Embryonic facial prominence (tissue), 1 donor: ENCODE results near the gene WDR45B.

Experiments
- DNase-seq: peaks from one replicate; pipeline ENCODE4 v3.0.0-alpha.2; 2016; ENCODE audit errors: extremely low spot score

Gene WDR45B

DNA sequence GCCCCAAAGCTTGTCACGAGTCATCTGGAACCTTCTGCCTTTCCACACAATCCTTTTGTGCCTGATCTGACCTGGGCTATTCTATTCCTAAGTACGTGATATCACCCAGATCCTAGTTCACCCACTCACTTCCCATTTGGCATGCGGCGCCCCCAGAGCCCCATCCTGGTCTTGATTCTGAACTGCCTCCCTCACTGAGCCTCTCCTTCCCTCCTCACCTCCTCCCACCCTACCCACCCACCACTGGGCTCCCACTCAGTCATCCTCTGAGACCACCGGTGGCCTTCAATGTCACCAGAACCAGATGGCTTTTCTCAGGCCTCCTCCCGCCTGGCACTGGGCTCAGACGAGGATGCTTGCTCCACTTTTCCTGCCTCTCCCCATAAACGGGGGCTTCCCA lies 18.5 kb downstream of the WDR45B start:
- DNase-seq: no peak

DNA sequence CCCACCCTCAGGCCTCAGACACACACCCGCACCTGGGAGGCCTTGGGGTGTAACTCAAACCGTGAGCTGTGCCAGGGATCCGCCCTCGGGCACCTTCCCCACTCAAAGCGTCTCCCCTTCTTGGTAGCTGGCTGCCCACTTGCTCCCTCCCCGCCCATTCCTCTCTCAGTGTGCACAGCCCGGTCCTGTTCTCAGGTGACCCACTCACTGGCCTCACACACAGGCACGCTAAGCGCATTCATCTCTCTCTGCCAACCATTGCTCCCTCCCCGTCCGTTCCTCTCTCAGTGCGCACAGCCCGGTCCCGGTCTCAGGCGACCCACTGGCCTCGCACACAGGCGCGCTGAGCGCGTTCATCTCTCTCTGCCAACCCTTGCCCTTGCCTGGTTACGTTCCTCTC lies 20.8 kb downstream of the WDR45B start:
- no peak for DNase-seq

DNA sequence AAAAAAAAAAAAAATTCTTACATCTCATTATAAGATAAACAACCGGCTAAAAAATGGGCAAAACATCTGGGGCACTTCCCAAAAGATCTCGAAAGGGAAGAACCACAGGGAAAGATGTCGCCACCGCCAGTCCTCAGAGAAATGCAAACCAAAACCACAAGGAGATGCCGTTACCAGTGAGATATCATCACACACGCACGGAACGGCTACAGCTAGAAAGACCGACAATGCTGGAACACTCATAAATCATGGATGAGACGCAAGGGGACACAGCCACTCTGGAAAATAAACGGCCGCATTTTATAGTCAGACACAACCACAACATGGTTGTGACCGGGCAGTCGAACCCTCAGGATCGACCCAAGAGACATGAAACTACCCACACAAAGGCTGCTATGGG lies 24.5 kb downstream of the WDR45B start:
- DNase-seq: no peak

DNA sequence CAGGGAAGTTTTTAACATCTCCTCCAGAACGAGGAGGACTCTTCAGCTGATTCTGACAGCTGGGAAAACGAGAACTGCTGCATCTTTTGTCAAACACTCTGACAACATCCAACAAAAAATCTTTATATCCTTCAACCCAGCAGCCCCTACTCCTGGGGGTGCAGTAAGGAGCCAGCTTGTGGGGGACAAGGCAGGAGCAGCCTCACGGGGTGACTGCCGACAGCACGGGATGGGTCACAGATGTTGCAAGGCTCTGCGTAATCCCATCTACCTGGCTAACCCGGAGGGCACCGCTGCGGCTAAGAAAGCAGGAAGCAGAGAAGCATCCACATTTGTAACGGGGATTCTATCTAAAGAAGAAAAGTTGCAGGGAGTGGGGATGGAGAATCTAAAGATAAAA lies 28.6 kb downstream of the WDR45B start:
- DNase-seq: no peak

DNA sequence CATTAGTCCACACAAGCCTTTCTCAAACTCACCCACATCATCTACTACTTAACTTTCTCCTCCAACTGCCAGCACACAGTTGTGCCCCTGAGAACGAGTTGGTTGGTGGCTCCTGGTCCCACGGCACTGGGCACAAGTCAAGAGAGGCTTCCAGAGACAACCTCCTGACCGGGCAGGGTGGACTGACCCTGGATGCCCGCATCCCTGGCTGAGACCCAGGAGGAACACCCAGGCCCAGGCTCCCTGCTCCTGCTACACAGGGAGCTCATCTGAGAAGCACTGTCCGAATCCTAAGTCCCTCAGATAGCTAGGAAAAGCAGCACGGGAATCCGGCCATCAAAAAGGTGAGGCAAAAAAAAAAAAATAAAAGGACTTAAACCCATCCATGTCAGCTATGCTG lies 29.0 kb downstream of the WDR45B start:
- DNase-seq: no peak

DNA sequence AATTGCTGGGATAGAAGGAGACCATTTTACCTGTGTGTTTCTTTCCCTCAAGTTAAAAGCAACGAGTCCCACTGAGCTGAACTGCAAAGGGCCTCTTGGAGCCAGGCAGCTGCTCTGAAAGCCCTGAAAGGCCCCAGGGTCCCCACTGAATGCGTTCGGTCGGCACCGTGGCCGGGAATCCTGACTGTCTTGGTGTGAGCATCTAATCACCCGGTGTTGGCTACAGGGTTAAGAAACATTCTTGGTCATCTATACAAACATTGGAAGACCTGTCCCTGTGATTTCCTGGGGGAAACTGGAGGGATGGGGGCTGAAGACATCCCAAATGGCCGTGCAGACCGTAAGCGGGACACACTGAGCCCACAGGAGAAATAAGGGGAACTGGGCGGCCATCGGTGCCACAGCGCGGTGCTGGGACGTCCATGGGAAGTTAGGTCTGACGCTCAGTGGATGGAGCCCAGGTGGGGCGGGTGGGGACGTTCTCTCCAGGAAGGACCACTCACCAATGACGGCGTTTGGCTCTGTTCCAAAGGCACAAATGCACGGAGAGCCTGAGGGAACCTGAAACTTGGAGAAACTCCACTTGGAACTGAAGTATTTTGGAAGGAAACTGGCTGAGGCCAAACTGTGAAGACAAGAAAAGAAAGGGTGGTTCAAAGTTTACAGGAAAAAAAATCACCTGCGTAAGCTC lies 32.1 kb downstream of the WDR45B start:
- no peak for DNase-seq

DNA sequence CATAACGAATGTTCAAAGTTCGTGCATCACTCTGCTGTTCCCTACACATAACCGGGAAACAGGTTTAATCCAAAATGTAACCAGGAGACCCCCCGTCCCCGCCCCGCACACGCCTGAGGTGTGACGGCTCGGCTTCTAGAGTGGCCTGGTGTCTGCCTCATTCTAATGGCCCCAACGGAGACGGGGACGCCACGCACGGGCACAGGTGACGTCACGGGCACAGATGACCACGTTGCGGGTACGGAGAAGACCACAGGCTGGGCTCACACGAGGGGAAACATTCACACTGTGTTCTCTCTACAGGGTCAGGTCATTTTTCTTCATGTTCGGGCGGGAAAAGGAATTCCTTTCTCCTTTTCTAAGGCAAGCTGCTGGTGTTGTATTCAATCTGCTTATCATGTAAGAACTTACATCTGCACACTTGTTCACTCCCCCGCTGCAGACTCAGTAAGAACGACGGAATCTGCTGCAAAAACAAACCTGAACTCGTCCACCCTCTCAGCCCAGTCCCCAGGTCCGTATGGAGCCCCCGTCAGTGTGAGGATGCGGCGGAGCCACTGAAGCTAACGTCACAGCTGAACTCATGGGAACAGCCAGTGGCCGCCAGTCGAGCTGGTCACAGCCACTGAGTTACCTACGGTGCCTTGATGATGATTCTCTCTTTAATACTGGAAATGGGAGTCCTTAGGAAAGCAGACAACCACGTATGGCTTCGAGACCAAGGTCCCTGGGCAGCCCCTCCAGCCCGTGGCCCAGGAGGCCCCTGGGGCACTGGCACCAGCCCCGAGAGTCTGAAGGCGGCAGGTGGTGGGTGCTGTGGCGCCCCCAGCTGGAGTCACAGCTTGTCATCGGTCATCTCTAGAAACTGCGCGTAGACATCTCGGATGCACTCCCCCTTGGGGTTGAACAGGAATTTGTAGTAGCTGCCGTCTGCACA lies 32.9 kb downstream of the WDR45B start:
- no peak for DNase-seq

DNA sequence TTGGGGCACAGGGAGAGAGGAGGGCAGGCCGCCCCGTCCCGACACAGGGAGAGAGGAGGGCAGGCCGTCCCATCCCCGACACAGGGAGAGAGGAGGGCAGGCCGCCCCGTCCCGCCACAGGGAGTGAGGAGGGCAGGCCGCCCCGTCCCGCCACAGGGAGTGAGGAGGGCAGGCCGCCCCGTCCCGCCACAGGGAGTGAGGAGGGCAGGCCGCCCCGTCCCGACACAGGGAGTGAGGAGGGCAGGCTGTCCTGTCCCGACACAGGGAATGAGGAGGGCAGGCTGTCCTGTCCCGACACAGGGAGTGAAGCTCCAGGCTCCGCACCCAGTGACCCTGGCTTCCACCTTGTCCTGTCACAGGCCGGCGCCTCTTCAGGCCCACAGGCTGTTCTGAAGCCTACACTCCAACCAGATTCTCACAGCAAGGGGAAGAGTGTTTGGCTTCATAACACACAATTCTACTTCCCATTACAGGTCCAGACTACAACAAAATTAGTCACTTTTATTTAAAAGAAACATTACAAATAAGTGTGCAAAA lies 34.1 kb downstream of the WDR45B start:
- DNase-seq: no peak

DNA sequence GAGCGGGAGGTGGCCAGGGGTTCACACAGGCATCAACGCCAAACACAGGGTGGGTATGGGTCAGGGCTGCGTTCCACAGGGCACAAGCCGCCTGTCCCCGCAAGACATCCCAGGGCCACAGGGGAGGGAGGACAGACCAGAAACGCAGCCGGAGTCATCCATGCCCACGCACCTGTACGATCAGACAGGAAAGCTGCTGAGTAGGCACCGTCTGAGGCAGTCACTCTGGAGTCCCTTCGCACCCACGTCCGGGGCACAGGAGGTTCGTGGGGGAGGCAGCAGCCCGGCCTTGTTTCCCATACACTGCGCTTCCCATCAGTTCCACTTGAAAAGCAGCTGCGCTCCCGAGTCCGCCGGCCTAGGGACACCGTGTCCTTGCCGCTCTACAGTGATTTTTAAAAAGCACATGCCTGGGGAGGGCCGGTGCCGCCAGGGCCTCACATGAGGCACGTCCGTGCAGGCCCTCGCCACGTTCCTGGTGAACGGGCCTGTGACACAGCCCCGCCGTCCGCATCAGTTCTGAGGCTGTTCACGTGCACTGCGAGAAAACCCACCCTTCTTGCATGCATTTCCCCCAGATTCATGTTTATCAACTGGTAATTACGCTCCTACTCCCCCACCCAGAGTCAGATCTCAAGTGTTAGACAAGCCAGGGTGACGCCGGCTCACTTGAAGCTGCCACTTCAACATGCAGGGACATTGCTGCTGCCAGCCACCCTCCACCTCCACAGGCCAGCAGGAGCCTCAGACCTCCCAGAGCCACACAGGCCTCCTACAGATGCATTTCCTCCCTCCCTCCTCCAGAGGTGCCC lies 34.8 kb downstream of the WDR45B start:
- no peak for DNase-seq

DNA sequence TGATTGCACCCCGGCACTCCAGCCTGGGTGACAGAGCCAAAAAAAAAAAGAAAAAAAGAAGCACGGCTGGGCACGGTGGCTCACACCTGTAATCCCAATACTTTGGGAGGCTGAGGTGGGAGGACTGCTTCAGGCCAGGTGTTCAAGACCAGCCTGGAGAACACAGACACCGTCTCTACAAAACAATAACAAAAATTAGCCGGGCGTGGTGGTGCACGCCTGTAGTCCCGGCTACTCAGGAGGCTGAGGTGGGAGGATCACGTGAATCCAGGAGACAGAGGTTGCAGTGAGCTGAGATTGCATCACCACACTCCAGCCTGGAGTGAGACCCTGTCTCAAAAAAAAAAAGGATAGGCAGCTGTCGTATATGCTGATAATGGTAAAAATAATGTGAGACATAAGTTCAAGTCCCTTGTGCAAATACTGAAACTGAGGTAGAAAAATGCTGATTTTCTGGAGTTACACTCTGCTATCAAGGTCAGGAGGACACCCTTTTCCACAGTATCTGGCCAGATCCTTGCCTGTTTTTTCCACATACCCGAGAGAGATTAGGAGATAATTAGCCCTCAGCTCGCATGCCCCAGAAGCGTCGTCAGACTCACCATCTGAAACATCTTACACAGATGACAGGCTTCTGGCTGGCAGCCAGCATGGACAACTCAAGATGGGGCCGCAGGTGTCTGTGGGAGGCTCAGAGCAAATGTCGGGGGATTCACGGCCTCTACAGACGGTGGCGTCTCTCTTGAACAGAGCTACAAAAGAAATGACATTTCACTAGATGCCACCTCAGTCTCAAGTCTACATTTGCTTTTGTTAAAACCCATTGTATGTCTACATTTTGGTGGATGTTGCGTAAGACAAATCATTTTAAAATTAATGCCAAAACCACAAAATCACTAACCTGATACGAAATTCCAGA lies 36.8 kb downstream of the WDR45B start:
- no peak for DNase-seq

DNA sequence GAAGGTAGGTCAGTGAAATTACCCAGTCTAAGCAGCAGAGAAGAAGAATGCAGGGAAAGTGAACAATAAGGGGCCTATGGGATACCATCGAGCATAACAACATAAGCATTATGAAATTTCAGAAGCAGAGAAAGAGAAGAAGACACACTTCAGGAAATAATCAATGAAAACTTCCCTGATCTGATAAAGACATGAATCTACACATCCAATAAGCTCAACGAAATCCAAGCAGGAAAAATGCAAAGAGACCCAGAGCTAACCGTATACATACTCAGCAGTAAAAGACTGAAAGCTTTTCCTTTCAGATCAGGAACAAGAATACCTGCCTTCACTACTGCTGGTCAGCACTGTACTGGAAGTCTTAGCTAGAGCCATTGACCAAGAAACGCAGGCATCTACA lies 38.6 kb downstream of the WDR45B start:
- DNase-seq: no peak

DNA sequence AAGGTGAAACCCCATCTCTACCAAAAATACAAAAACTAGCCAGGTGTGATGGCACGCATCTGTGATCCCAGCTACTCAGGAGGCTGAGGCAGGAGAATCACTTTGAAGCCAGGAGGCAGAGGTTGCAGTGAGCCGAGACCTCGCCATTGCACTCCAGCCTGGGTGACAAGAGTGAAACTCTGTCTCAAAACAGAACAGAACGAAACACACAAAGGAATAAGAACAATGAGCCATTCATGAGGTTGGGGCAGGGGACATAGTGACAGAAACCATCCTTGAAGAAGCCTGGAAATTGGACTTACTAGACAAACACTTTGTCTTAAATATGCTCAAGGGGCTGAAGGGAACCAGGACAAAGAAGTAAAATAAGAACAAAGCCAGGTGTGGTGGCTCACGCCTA lies 39.4 kb downstream of the WDR45B start:
- no peak for DNase-seq

DNA sequence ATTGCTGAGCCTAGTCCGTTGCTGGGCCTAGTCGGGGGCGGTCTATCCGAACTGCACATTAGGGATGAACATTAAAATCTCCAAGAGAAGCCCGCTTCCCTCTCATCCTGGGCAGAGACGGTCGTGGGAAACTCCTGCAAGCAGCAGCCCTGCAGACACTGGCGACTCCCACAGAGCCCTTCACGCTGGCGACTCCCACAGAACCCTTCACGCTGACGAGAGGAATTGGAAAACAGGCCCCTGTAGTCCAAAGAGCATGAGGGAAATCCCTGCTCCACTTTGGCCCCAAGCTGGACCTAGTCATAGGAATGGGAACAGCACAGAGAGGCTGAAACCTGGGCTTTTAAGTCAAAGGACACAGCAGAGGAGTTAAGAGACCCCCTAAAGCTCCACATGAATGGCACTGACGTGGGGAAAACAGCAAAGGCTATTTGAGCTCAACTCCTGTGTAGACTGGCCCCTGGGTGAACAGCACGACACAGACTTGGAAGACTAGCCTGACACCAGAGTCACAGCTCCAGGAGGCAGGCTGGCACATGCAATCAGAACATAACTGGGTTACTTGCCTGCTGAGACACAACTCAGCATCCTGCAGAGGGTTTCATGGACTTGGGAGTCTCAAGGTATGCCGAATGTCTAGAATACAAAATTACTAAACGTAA lies 42.2 kb downstream of the WDR45B start:
- no peak for DNase-seq

DNA sequence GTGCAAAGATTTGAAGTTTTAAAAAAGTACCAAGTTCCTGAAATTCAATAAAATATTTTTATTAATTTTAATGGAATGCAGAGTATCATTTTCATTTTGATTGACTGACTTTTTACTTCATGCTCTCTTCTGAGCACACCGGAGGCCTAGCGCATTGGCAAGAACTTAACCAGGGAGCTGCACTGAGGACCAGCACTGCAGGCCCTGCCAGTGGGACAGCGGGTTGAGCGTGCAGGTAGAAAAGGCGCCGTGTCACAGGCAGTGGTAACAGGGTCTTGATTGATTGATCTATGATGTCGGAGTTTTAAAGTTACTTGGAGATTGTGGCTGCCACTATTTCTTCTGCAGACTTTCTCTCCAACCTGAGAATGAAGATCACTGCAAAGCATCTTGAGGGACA lies 43.7 kb downstream of the WDR45B start:
- no peak for DNase-seq

DNA sequence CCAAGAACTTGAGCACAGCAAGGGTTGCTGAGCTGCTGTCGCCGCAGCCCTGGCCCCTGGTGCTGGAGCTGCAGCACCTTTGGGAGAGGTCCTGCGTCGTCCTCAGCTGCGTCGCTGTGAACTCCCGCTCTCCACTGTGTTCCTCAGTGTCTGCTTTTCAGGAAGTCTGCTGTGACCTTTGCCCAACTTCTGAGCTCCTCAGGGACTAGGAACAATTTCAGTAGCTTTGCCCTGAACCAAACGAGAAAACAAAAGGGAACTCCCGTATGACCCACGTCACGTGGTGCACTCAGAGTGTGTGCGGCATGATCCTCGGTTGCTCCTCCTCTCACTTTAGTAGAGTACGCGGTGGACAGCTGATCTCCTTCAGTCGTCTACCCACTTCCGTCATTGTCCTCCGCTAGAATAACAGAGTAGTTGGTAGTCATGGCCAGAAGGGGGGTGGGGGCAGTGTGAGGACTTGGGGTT lies 44.2 kb downstream of the WDR45B start:
- no peak for DNase-seq

DNA sequence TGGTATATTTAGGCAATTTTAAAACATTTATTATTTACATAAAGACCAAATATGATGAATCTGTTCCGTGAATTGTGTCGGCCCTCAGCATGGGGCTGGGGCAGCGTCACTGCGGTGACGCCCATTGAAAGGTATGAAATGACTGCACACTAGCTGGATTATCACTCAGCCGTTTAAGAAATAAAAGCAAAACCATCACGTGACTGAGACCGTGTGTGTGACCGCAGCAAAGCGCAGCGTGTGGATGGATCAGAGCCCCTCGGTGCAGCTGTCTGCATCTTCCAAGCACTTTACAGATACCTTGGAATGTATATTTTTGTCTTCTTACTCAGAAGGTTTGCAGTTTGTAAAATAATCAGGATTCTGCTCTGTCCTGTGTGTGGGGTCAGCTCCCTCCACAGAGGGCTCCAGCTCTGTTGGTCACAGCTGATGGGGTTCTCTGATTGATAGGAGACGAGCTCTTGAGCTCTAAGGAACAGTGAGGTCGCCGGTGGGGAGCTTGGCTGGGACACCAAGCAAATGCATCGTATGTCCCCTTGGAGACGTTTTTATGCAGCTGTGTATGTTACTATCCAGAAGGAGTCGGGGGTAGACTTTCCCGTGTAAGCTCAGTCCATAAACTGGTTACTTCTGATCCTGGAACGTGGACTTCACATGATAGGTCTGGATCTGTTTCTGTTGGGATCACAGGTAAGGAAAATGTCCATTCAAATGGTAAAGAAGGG lies 45.1 kb downstream of the WDR45B start:
- DNase-seq: no peak

DNA sequence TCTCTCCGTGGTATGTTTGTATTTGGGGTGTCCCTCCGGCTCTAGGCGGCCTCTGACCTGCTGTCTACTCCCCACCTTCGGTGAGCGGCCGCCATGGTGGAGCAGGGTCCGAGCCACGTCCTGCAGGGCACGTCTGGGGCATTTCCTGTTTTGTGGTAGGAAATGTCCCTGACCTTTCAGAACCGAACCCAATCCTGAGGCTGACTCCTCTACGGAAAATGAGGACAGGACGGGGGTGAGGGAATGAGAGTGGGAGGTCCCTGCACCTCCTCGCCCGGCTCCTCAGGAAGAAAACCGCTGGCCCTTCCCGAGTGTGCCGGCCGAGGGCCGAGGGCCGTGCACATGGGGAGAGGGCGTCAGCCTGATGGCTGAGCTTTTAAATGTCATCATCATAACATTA lies 45.8 kb downstream of the WDR45B start:
- DNase-seq: no peak

DNA sequence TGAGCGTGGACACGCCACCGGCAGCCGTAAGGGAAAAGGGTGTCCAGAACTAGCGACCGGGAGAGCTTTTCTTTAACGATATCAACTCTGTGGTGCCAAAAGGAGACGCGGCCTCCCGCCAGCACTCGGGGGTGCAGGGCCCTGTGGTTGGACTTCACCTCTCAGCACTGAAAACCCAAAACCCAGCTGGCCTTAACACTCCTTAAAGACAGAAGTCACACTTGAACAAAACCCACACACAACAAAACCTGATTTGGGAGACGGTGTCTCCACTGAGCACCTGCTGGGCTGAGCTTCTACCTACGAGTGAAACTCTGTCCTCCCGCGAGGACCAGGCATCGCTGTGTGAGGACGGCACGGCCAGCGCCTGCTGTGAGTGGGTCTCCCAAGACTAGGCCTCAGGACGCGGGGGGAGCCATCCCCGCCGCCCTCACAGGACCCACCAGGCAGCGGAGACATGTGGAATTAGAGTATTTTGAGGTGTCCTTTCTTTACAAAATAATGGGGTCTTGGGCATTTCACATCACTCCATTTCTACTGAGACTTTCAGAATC lies 46.7 kb downstream of the WDR45B start:
- DNase-seq: no peak

DNA sequence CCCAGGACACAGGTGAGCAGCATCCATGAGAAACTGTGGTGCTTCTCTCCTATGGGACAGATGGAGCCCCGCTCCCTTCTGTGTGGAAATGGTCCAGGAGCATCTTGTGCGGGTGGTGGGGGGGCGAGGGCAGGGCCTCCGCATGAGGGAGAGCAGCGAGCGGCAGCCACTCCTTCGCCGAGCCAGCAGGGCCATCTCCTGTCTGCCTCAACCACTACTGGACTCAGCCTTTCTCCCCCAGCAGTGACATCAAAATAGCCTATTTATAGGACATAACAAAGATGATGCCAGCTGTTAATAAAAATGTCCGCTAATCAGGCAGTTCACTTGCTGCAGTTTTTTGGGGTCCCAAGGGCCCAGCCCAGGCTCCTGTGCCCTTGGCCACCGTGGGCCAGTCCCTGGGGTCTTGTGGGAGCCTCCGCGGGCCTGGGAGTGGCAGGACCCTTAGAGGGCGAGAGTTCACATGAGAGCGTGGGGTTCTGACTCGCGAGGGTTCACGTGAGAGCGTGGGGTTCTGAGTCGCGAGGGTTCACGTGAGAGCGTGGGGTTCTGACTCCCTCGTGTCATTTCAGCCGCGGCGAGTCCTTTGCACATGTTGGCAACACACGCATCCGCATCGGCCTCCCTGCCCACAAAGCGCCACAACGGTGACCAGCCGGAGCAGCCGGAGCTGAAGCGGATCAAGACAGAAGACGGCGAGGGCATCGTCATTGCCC lies 47.4 kb downstream of the WDR45B start:
- no peak for DNase-seq
